Neutrophil (primary cell): Measurements from ENCODE around the gene ARHGAP22.

Experiments used
- H3K27ac ChIP-seq: fragments of 200-600 bp; sonication (generic); 2 replicates; pipeline ENCODE4 v1.5.1; 2016; ENCODE audit warnings: mild to moderate bottlenecking, moderate library complexity
- H3K27me3 ChIP-seq: fragments of 200-600 bp; sonication (generic); 2 replicates; pipeline ENCODE4 v1.6.0; 2016; ENCODE audit warnings: mild to moderate bottlenecking
- H3K36me3 ChIP-seq: fragments of 200-600 bp; sonication (generic); 2 replicates; pipeline ENCODE4 v1.5.1; 2017
- H3K4me1 ChIP-seq, 2 experiments: fragments of 200-600 bp in 1 of 2; sonication (generic) in 1 of 2; 1 replicate in 1 of 2; 2 replicates in 1 of 2; pipeline versions ENCODE4 v1.5.1 to v1.6.1; 2013 to 2016; ENCODE audit warnings: low read depth in 1 of 2, low read length in 1 of 2, mild to moderate bottlenecking in 1 of 2, moderate library complexity in 1 of 2; ENCODE audit not compliant: control insufficient read depth in 1 of 2, insufficient read depth in 1 of 2
- H3K4me3 ChIP-seq, 2 experiments: fragments of 200-600 bp in 1 of 2; sonication (generic) in 1 of 2; 1 replicate in 1 of 2; 2 replicates in 1 of 2; pipeline ENCODE4 v1.5.1; 2013 to 2016; ENCODE audit warnings: low read depth in 1 of 2, low read length in 1 of 2, mild to moderate bottlenecking in 1 of 2, moderate library complexity in 1 of 2
- H3K9me3 ChIP-seq: fragments of 200-600 bp; sonication (generic); 2 replicates; pipeline ENCODE4 v1.5.1; 2016
- TF ChIP-seq, protein P1 (sequence below): fragments of 200-600 bp; sonication (generic); IDR thresholded peaks from 2 replicates; pipeline ENCODE4 v1.5.1; 2016; ENCODE audit warnings: antibody characterized with exemption

Gene ARHGAP22, protein sequence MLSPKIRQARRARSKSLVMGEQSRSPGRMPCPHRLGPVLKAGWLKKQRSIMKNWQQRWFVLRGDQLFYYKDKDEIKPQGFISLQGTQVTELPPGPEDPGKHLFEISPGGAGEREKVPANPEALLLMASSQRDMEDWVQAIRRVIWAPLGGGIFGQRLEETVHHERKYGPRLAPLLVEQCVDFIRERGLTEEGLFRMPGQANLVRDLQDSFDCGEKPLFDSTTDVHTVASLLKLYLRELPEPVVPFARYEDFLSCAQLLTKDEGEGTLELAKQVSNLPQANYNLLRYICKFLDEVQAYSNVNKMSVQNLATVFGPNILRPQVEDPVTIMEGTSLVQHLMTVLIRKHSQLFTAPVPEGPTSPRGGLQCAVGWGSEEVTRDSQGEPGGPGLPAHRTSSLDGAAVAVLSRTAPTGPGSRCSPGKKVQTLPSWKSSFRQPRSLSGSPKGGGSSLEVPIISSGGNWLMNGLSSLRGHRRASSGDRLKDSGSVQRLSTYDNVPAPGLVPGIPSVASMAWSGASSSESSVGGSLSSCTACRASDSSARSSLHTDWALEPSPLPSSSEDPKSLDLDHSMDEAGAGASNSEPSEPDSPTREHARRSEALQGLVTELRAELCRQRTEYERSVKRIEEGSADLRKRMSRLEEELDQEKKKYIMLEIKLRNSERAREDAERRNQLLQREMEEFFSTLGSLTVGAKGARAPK

DNA sequence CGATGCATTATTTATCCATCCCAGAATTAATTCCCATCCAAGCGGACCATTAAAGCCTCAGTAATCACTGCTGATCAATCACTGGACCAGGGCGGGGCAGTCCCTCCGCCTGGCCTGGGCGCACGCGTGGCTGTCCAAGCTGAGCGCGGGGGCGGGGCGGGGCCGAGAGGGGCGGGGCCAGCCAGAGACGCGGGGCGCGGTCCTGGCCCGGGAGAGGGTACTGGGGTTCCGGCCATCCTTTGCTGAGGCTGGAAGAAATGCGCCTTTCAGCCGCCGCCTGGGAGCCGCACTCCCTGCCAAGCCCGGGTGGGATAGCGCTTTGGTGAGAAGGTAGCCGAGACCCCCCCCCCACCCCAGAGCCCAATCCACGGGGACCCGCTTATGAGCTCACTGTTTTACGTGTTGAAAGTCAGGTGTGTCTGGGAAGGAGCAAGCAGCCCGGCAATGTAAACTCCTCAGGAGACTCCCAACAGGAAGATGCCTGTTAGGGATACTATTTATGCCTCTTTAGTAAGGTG, at the start of gene ARHGAP22:
Gene ARHGAP22 (minus strand): TSS at position 83 of the 518 bp plus-strand sequence. CDS start 277 bp downstream, outside the sequence.
- H3K4me3 ChIP-seq: peak within 1 kb of the TSS in 1 of 2 experiments; percentile 43
- H3K4me1 ChIP-seq: peaks cover 13 to 23% of the 10 kb centered on the region in 2 experiments
- H3K27ac ChIP-seq: no peak within 1 kb of the TSS
- TF ChIP-seq, protein P1, sequence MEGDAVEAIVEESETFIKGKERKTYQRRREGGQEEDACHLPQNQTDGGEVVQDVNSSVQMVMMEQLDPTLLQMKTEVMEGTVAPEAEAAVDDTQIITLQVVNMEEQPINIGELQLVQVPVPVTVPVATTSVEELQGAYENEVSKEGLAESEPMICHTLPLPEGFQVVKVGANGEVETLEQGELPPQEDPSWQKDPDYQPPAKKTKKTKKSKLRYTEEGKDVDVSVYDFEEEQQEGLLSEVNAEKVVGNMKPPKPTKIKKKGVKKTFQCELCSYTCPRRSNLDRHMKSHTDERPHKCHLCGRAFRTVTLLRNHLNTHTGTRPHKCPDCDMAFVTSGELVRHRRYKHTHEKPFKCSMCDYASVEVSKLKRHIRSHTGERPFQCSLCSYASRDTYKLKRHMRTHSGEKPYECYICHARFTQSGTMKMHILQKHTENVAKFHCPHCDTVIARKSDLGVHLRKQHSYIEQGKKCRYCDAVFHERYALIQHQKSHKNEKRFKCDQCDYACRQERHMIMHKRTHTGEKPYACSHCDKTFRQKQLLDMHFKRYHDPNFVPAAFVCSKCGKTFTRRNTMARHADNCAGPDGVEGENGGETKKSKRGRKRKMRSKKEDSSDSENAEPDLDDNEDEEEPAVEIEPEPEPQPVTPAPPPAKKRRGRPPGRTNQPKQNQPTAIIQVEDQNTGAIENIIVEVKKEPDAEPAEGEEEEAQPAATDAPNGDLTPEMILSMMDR: no peak
- peaks cover 43% of the 10 kb centered on the region for H3K27me3 ChIP-seq
- no peaks in the 10 kb centered on the region for H3K36me3 ChIP-seq
- no peaks in the 10 kb centered on the region for H3K9me3 ChIP-seq

DNA sequence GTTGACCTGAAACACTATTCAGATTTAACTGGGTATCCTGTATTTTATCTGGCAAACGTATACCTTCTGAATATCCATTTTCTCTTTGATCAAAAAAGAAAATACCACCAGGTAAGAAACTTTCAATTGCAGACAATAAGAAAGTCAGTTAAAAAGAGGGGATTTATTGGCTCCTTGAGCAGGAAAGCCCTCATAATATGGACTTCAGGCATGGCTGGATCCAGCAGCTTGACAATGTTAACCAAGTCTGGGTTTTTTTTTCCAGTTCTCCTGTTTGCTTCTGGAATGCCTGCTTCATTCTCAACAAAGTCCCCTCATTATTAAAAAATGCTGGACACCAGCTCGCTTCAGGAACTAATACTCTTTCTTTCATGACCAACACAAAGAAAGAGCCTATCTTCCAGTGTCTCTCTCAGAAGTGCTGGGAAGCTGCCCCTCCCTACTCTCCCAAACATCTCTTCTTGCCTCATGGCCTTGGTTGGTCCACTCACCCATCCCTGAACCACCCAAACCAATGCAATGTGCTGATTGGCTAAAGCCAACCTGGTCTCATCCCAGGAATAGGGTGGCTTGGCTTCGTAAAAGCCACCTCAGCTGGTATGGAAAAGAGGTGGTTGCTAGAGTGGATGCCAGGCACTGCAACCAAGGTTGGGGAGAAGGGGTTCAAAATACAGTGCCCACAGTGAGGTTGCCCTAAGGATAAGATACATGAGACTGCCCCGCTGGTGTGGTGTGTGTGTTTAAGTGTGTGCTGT, 49.2 kb upstream of the ARHGAP22 start:
- H3K27me3 ChIP-seq: peaks cover 72% of the 10 kb centered on the region
- no peaks in the 10 kb centered on the region for H3K36me3 ChIP-seq
- no peaks in the 10 kb centered on the region for H3K9me3 ChIP-seq
- H3K27ac ChIP-seq: no peak overlapping the region
- no peak overlapping the region for H3K4me3 ChIP-seq
- peaks cover 23 to 28% of the 10 kb centered on the region in 2 experiments for H3K4me1 ChIP-seq
- TF ChIP-seq, protein P1: no peak

DNA sequence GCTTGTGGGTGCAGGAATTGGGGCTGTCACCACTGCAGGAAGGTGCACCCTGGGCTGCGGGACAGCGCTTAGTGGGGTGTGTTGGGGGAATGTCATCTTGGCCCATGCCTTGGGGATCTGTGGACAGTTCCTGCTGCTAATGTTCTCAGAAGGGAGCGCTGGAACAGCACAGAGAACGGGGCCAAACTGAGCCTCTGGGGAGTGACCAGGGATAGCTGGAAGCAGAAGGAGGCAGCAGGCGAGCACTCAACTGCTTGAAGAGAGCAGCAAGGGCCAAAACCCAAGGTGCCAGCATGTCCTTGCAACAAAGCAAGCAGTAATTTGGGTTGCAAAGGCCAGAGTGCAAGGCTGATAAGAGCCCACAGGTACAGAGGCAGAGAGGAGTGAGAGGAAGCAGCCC, 48.5 kb upstream of the ARHGAP22 start:
- Histone ChIP-seq H3K36me3 (no peaks in the 10 kb centered on the region), H3K27me3 (peaks cover 78% of the 10 kb centered on the region), H3K4me3 (no peak overlapping the region), H3K4me1 (peaks cover 23 to 26% of the 10 kb centered on the region in 2 experiments), H3K27ac (no peak overlapping the region), H3K9me3 (no peaks in the 10 kb centered on the region)
- TF ChIP-seq, protein P1: no peak

DNA sequence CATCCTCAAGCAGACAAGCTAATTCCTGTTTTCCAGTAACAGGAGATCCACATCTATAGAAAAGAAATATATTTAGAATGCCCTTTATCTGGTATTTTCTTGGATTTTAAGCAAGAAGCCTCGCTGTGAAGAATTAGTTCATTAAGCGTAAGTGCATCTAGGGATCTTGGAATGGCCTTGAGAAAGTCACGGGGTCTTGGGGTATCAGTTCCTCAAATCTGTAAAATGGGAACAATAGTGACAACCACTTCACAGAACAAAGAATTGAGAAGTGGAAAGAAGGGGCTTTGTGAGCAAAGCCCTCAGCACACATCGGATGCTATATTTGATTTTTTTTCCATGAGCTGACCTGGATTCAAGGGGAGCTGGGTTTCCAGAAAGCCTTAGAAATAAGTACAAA, 47.5 kb upstream of the ARHGAP22 start:
- no peaks in the 10 kb centered on the region for H3K36me3 ChIP-seq
- peaks cover 21 to 23% of the 10 kb centered on the region in 2 experiments for H3K4me1 ChIP-seq
- peaks cover 77% of the 10 kb centered on the region for H3K27me3 ChIP-seq
- no peak overlapping the region for H3K27ac ChIP-seq
- TF ChIP-seq, protein P1: no peak
- H3K4me3 ChIP-seq: no peak overlapping the region
- H3K9me3 ChIP-seq: no peaks in the 10 kb centered on the region

DNA sequence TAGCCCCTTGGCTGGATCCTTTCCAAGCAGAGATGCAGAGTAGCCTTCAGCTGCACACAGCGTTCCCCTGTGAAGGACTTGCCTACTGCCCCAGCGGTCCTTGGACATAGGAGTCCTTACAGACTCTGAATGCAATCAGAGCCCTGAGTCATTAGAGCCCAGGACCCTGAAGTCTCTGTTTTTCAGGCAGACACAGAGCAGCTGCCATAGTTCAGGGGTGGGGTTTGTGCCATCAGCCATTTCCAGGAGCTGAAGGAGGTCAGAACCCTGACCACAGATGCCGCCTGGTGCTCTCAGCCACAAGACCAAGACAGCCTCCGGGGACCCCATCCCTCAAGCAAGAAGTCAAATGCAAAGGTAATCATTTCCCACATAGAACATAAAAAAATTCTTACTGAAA, 47.0 kb upstream of the ARHGAP22 start:
- Histone ChIP-seq H3K4me3 (no peak overlapping the region), H3K36me3 (no peaks in the 10 kb centered on the region), H3K27me3 (peaks cover 73% of the 10 kb centered on the region), H3K4me1 (peaks cover 18 to 20% of the 10 kb centered on the region in 2 experiments), H3K27ac (no peak overlapping the region), H3K9me3 (no peaks in the 10 kb centered on the region)
- TF ChIP-seq, protein P1: no peak
